Esophagus squamous epithelium (tissue), 4 donors: ENCODE results near the gene C5orf15.
"Not testable (repeated sequence)": the region's sequence is repeated elsewhere in the genome, so short reads cannot be mapped to it uniquely, and the experiment has no call there.

Experiments
- CTCF ChIP-seq, 6 experiments: fragments of 450-650 bp in 4 of 6; fragments of 200-600 bp in 2 of 6; sonication (generic) in 2 of 6; IDR thresholded peaks; one replicate each; pipeline ENCODE4 v1.5.1; 2016 to 2019; ENCODE audit warnings: antibody characterized with exemption in 6 of 6, mild to moderate bottlenecking in 4 of 6, moderate library complexity in 4 of 6
- POLR2A ChIP-seq, 4 donors: fragments of 450-650 bp; IDR thresholded peaks; one replicate each; pipeline ENCODE4 v1.6.1; 2017; ENCODE audit warnings: antibody characterized with exemption in 4 of 4, mild to moderate bottlenecking in 4 of 4, moderate library complexity in 3 of 4

GRCh38 chr5:133975546-133975945, 7.1 kb upstream of the C5orf15 start:
- TF ChIP-seq CTCF, POLR2A (IDR thresholded peaks at IDR 0.05): not testable (repeated sequence)
